HG03439 (cell line): ENCODE data around the gene CTR9.
"Not testable (repeated sequence)": the region's sequence is repeated elsewhere in the genome, so short reads cannot be mapped to it uniquely, and the experiment has no call there.

Experiments
- ATAC-seq: cut with Tn5 transposase; IDR thresholded peaks from one replicate; pipeline ENCODE4 v1.9.1; 2021; ENCODE audit warnings: mild to moderate bottlenecking, moderate library complexity; ENCODE audit not compliant: unreplicated experiment

CTR9 gene

GRCh38 chr11:10813945-10814344 is 62.9 kb downstream of the CTR9 start:
- no peak for ATAC-seq

- ATAC-seq = no peak
Observed at GRCh38 chr11:10818594-10818993, 67.5 kb downstream of the CTR9 start.

GRCh38 chr11:10822491-10822890 is 71.4 kb downstream of the CTR9 start:
- ATAC-seq = not testable (repeated sequence)

GRCh38 chr11:10823152-10823579 is 72.1 kb downstream of the CTR9 start:
- no peak for ATAC-seq

GRCh38 chr11:10824888-10825287 is 73.8 kb downstream of the CTR9 start:
- no peak for ATAC-seq

- ATAC-seq = no peak
Observed at GRCh38 chr11:10828402-10828801, 77.4 kb downstream of the CTR9 start.

- ATAC-seq = no peak
Observed at GRCh38 chr11:10829139-10829538, 78.1 kb downstream of the CTR9 start.
